Measurements from ENCODE around the gene NHLRC1. TPM values are rescaled to one million over a fixed set of nuclear protein-coding genes. Genes with fewer than 3 reads are reported as not detected.

NHLRC1 gene
- total and polyA plus RNA-seq, 9 of the 15 experiments (the other 6 are each of a cell fraction or from before 2014, with no cell fraction given): not detected

DNA sequence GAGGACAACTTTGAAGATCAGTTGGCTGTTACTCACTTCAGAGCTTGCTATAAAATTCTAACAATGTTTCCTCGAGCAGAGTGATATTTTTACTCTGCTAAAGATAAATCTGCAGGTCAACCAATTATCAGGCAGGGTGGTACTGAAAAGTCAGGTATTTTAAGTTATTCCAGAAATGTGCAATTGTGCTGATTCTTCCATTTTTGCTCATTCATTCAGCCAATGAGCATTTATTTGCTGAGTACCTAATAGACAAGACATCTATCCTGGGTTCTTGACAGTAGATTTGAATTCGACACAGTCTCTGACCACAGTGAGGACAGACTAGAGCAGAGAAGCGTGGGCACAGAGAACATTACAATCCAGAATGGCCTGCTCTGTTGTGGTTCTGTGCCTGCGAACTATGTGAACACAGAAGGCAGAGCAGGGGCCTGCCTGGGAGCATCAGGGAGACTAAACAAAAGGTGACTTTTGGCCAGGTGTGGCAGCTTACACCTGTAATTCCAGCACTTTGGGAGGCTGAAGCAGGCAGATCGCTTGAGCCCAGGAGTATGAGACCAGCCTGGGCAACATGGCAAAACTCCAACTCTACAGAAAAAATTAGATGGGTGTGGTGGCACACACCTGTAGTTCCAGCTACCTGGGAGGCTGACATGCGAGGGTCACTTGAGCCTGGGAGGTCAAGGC lies 17.6 kb upstream of the NHLRC1 start:
- Histone ChIP-seq H3K27me3 (ENCODE audit: control insufficient read depth in 2 of 2, insufficient read depth in 2 of 2, low read length in 2 of 2) (no peaks in the 10 kb centered on the region), H2AFZ (ENCODE audit: low read depth, low read length) (no peak overlapping the region), H3K9me3 (replicated peaks; ENCODE audit: control insufficient read depth, insufficient read depth, low read depth, low read length) (no peaks in the 10 kb centered on the region), H3K4me3 (no peak overlapping the region), H4K20me1 (replicated peaks; ENCODE audit: control insufficient read depth, insufficient read depth, low read length) (no peaks in the 10 kb centered on the region), H3K36me3 (ENCODE audit: control insufficient read depth, insufficient read depth, low read length) (peaks cover 74% of the 10 kb centered on the region), H3K79me2 (ENCODE audit: control insufficient read depth, insufficient read depth, low read length) (no peaks in the 10 kb centered on the region), H3K4me1 (replicated peaks in 1 of 2; ENCODE audit: control insufficient read depth in 2 of 2, insufficient read depth in 2 of 2, low read length in 2 of 2) (no peaks in the 10 kb centered on the region), H3K9ac (ENCODE audit: insufficient read depth in 1 of 2, low read depth in 2 of 2, low read length in 2 of 2) (no peak overlapping the region), H3K4me2 (ENCODE audit: insufficient read depth, low read length) (no peak overlapping the region), H3K27ac (ENCODE audit: extremely low read depth, low read depth, low read length) (no peak overlapping the region), H3K9me1 (ENCODE audit: control insufficient read depth, insufficient read depth, low read length) (no peaks in the 10 kb centered on the region)
- FAIRE-seq (no peak), ATAC-seq (no peak), DNase-seq (ENCODE audit: extremely low read depth in 1 of 4, low spot score in 3 of 4) (no peak)
- POLR2A ChIA-PET: interaction anchor here (1.1 to 1.2 kb wide), 2 partner anchors 13 to 19 kb away, joined by 4 read pairs; no protein-coding TSS in a partner anchor
- WGBS (ENCODE audit: insufficient coverage, low coverage, missing lambda C conversion rate): 81% methylated on average over 6 of the region's 6 CpGs
- TF ChIP-seq MAFG (tag; conservative IDR thresholded peaks at IDR 0.05): 0 out of 2 replicates have a peak, but pooled peaks have one; percentile 13
- 0 out of 2 replicates have a peak, but pooled peaks have one; percentile 9 for TF ChIP-seq MAFF (IDR thresholded peaks at IDR 0.05; ENCODE audit: low read length)
- TF ChIP-seq ZNF316 (IDR thresholded peaks at IDR 0.05): peak; percentile 58
- 0 out of 2 replicates have a peak, but pooled peaks have one; percentile 18 for TF ChIP-seq C11orf30 (IDR thresholded peaks at IDR 0.05; ENCODE audit: low read depth)
- TF ChIP-seq, protein P1, sequence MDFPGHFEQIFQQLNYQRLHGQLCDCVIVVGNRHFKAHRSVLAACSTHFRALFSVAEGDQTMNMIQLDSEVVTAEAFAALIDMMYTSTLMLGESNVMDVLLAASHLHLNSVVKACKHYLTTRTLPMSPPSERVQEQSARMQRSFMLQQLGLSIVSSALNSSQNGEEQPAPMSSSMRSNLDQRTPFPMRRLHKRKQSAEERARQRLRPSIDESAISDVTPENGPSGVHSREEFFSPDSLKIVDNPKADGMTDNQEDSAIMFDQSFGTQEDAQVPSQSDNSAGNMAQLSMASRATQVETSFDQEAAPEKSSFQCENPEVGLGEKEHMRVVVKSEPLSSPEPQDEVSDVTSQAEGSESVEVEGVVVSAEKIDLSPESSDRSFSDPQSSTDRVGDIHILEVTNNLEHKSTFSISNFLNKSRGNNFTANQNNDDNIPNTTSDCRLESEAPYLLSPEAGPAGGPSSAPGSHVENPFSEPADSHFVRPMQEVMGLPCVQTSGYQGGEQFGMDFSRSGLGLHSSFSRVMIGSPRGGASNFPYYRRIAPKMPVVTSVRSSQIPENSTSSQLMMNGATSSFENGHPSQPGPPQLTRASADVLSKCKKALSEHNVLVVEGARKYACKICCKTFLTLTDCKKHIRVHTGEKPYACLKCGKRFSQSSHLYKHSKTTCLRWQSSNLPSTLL (IDR thresholded peaks at IDR 0.05): no peak
- intact Hi-C loops (cut with micrococcal nuclease): no loop called here
- BruUV-seq (replicated peaks): no TSS peak
- in situ Hi-C loops (cut with MboI): no loop called here
- CTCF ChIA-PET (ENCODE audit: low intra/inter-chr PET ratio): no interaction called here

All from K562 (cell line).